Stimulated activated CD8-positive, alpha-beta memory T cell treated with anti-CD3 and anti-CD28 coated beads, Interleukin-12 subunit alpha, Interleukin-12 subunit beta, amount 100 ng/mL, for 24 hours (primary cell): ENCODE results near the gene TMEM220.

Experiments
- DNase-seq: peaks from one replicate; pipeline ENCODE4 v3.0.0-alpha.2; 2020; ENCODE audit errors: extremely low read depth

The TMEM220 gene

GRCh38 chr17:10729334-10730193 is at the start of gene TMEM220:
TSS of gene TMEM220 (minus strand) at chr17:10730023. CDS start at chr17:10729851, 172 bp downstream.
- DNase-seq, result no peak

GRCh38 chr17:10779609-10780008 is 49.8 kb upstream of the TMEM220 start:
- DNase-seq, result no peak

DNA sequence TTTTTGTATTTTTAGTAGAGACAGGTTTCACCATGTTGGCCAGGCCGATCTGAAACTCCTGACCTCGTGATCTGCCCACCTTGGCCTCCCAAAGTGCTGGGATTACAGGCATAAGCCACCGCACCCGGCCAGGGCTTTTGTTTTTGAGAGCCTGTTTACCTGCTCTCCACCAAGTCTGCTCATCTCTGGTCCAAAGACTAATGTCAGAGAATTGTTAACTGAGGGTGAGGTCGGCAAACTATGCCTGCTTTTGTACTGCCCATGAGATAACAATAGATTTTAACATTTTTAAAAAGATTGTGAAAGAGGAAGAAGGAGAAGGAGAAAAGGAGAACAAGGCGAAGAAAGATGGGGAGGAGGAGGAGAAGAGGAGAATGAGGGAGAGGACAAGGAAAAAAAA is 48.1 kb upstream of the TMEM220 start:
- no peak for DNase-seq

DNA sequence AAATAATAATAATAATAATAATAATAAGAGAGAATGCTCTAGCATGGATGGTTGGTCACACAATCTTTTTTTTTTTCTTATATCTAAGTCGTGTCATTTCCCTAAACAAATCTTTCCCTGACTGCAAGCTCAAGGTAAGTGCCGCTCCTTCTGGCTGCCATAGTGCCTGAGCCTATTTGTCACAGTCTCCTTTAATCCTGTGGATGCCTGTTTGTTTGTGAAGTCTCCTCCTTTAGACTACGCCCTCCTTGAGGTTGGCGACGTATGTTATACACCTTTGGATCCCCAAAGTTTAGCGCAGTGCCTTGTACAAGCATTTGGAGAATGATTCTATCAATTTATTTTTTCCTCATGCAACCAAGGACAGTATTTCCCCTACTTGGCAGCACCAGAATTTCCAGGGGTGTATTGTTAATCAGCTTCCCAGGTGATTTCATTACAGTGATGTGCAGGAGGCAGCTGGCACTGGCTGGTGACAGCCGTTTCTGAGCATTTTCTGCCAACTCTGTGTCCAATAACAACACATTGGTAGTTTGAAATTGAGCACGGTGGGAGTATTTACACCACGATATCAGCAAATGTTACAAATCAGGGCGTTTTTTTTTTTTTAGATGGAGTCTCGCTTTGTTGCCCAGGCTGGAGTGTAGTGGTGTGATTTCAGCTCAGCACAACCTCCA is 47.4 kb upstream of the TMEM220 start:
- no peak for DNase-seq

- no peak for DNase-seq
Measured at GRCh38 chr17:10776381-10776780, 46.6 kb upstream of the TMEM220 start.

- DNase-seq, result no peak
Measured at GRCh38 chr17:10775740-10776356, 46.0 kb upstream of the TMEM220 start.

DNA sequence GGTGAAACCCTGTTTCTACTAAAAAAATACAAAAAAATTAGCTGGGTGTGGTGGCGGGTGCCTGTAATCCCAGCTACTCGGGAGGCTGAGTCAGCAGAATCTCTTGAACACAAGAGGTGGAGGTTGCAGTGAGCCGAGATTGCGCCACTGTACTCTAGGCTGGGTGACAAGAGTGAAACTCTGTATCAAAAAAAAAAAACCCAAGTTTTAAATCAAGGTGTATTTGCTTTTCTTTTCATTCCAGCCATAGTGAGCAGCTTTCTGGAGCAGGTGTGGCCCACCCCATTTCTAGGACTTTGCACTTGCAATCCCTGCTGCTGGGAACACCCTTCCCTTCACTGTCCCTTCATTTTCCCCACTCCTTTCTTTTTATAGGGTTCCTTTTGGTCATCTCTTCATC is 45.2 kb upstream of the TMEM220 start:
- no peak for DNase-seq

- no peak for DNase-seq
Measured at GRCh38 chr17:10773391-10773790, 43.6 kb upstream of the TMEM220 start.

GRCh38 chr17:10772425-10773380 is 42.9 kb upstream of the TMEM220 start:
- DNase-seq, result no peak

GRCh38 chr17:10771148-10771547 is 41.3 kb upstream of the TMEM220 start:
- no peak for DNase-seq

GRCh38 chr17:10769840-10770239 is 40.0 kb upstream of the TMEM220 start:
- no peak for DNase-seq

DNA sequence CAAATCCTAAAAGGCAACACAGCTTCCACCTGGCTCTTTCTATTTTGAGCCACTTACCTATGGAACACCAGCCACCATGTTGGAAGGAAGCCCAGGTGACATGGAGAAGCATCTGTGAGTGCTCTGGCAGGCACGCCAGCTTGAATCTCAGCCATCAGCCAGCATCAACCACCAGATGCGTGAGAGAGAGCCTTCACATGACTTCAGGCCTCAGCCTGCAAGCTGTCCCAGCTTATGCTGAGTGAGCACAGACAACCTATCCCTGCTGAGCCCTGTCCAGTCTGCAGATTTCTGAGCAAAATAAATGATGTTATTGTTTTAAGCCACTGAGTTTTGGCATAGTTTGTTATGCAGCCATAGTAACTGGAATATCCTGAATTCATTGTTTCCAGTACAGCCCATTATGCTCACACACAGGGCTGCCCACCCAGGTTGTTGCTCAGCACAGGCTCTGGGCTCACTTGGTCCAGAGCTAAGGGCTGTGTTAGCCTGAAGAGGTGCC is 39.0 kb upstream of the TMEM220 start:
- DNase-seq, result no peak

- no peak for DNase-seq
Measured at GRCh38 chr17:10767232-10767631, 37.4 kb upstream of the TMEM220 start.

GRCh38 chr17:10762037-10762436 is 32.2 kb upstream of the TMEM220 start:
- DNase-seq, result no peak

DNA sequence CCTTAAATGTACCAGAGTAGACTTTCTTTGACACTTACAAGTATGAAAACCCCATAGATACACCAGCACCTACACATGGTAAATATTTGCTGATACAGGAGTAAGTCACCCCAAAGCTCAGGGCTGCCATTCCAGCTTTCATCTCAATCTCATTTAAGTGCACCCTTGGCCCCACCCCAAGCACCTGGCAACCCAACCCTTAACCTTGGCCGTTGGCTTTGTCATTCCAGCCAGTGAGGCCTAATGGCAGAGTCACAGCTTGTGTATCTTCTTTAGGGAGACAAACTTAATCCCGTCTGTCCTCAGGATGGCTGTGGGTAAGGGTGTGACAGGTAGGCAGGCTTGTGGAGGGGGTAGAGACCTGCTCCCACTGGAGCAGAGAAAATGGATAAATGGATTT is 31.5 kb upstream of the TMEM220 start:
- no peak for DNase-seq

GRCh38 chr17:10758062-10758461 is 28.2 kb upstream of the TMEM220 start:
- DNase-seq, result no peak

DNA sequence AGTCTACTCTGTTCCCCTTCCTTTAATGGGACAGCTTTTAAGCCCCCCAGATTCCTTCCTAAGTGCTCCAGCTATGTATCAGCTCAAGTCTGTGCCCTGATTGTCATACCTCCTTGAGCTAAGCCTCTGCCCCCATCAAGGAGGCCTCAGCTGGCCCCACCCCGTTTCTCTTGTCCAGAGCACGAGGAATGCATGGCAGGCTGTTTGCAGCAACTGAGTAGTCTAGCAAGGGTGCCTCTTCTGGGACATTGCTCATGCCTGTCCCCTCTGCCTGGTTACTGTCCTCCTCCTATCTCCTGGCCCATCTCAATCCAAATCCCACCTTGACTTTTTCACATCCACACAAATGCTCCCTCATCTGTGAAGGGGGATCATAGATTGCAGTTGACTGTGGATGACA is 27.8 kb upstream of the TMEM220 start:
- DNase-seq, result no peak

DNA sequence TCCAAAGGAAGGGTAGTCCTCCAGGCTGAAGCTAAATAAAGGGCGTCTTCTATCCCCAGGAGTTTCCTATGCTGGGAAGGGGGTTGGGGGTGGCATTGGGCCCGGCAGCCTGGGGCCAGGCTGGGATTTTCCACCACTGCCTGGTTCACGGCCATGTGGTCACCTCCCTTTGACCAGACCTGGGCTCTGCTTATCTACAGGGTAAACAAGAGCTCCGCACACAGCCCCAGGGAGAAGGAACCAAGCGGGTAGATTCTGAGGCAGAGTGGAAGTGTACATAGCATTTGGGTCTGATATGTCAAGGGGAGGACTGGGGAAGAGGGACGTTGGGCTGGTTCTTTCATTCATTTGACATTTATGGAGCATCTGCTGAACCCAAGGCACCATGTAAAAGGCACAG is 27.2 kb upstream of the TMEM220 start:
- no peak for DNase-seq

- DNase-seq, result no peak
Measured at GRCh38 chr17:10756619-10757018, 26.8 kb upstream of the TMEM220 start.

GRCh38 chr17:10756185-10756584 is 26.4 kb upstream of the TMEM220 start:
- no peak for DNase-seq

DNA sequence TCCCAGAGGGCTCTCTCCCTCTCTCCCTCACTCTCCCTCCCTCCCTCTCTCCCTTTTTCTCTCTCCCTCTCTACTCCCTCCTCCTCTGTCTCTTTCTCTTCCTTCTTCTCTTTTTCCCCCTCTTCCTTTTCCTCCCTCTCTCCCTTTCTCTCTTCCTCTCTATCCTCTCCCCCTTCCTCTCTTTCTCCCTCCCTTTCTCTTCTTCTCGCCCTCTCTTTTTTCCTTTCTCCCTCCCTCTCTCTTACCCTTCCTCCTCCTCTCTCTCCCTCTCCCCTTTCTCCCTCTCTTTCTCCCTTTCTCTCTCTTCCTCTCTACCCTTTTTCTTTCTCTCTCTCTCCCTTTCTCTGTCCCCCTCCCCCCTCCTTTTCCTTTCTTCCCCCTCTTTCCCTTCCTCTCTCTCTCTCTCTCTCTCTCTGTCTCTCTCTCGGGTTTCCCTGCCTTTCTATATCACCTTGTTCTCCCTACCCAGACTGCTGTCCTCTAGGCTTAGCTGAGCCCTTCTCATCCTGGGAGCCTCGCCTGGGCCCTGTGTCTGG is 25.8 kb upstream of the TMEM220 start:
- DNase-seq, result no peak
